Ascending aorta (tissue), 2 donors: Measurements from ENCODE around the gene ADGRV1. TPM values are rescaled to one million over a fixed set of nuclear protein-coding genes. Genes with fewer than 3 reads are reported as not detected.

Source experiments
- DNase-seq, 2 donors: peaks; one replicate each; pipeline ENCODE4 v3.0.0-alpha.2; 2019; ENCODE audit warnings: low spot score in 2 of 2
- H3K27ac ChIP-seq, 2 donors: fragments of 200-600 bp; sonication (generic); one replicate each; pipeline ENCODE4 v1.5.1; 2016 to 2017; ENCODE audit warnings: mild to moderate bottlenecking in 1 of 2
- H3K27me3 ChIP-seq: fragments of 200-600 bp; sonication (generic); one replicate; pipeline ENCODE4 v1.5.1; 2017
- H3K36me3 ChIP-seq, 2 donors: fragments of 200-600 bp; sonication (generic); one replicate each; pipeline ENCODE4 v1.5.1; 2016
- H3K4me1 ChIP-seq, 2 donors: fragments of 200-600 bp; sonication (generic); one replicate each; pipeline ENCODE4 v1.5.1; 2016 to 2017; ENCODE audit warnings: mild to moderate bottlenecking in 1 of 2
- H3K4me3 ChIP-seq, 2 donors: fragments of 200-600 bp; sonication (generic); one replicate each; pipeline ENCODE4 v1.5.1; 2016 to 2017; ENCODE audit warnings: mild to moderate bottlenecking in 1 of 2
- H3K9me3 ChIP-seq, 2 donors: fragments of 200-600 bp; sonication (generic); one replicate each; pipeline ENCODE4 v1.5.1; 2016
- intact Hi-C: fragments of 100-400 bp; cut with DNase I; formaldehyde crosslinking; loops from one replicate; pipeline ENCODE4 v1.15.1; 2023
- total RNA-seq: library from RNA; depleted of rRNA; stranded (reverse); fragments of >200 nt; gene quantifications from one replicate; pipeline ENCODE4 v1.1.0, GENCODE V29; 2016
- TF ChIP-seq, protein P1 (sequence below), 3 experiments: fragments of 200-600 bp in 2 of 3; fragments of 450-650 bp in 1 of 3; sonication (generic) in 2 of 3; IDR thresholded peaks; one replicate each; pipeline ENCODE4 v1.5.1; 2016 to 2019; ENCODE audit warnings: antibody characterized with exemption in 3 of 3, mild to moderate bottlenecking in 1 of 3, moderate library complexity in 1 of 3

Gene ADGRV1
- total RNA-seq, 1 donor from 2014 or later, result 6.9 TPM

DNA sequence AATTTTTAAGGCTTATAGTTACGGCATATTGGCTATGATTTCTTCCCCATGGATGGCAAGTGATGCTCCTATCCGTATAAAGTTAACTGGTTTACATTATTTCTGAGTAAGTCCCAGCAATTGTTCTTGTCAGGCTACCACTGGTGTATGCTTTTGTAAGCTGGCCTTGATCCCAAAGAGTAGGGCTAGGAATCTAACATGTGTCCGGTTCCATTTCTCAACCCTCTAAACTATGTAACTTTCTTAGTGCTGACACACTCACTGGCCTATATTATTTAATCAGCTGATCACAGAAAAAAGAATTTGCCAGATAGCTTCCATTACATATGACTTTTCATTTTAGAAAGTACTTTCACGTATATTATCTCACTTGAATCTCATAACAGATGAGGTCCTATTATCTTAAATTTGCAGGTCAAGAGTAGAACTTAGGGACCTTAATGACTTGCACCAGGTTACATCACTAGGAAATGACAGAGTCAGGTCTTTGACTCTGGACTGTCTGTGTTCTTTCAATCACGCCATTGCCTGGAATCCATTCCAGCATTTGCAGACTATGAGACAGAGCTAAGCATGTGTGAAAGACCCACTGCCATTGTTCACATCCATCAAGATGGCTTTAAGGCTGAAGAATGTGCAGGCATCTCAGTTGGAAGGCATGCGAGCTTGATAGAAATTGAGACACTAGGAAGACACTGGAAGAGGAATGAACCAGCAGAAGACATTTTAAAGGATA, 461.6 kb downstream of the ADGRV1 start:
- no peaks in the 10 kb centered on the region for H3K9me3 ChIP-seq
- H3K27me3 ChIP-seq, result no peaks in the 10 kb centered on the region
- no peaks in the 10 kb centered on the region for H3K36me3 ChIP-seq
- H3K4me3 ChIP-seq, result no peak overlapping the region
- no peak for DNase-seq
- TF ChIP-seq, protein P1, sequence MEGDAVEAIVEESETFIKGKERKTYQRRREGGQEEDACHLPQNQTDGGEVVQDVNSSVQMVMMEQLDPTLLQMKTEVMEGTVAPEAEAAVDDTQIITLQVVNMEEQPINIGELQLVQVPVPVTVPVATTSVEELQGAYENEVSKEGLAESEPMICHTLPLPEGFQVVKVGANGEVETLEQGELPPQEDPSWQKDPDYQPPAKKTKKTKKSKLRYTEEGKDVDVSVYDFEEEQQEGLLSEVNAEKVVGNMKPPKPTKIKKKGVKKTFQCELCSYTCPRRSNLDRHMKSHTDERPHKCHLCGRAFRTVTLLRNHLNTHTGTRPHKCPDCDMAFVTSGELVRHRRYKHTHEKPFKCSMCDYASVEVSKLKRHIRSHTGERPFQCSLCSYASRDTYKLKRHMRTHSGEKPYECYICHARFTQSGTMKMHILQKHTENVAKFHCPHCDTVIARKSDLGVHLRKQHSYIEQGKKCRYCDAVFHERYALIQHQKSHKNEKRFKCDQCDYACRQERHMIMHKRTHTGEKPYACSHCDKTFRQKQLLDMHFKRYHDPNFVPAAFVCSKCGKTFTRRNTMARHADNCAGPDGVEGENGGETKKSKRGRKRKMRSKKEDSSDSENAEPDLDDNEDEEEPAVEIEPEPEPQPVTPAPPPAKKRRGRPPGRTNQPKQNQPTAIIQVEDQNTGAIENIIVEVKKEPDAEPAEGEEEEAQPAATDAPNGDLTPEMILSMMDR (IDR thresholded peaks at IDR 0.05), result no peak
- H3K4me1 ChIP-seq, result no peaks in the 10 kb centered on the region
- no peak overlapping the region for H3K27ac ChIP-seq
- intact Hi-C loops, result no loop called here

DNA sequence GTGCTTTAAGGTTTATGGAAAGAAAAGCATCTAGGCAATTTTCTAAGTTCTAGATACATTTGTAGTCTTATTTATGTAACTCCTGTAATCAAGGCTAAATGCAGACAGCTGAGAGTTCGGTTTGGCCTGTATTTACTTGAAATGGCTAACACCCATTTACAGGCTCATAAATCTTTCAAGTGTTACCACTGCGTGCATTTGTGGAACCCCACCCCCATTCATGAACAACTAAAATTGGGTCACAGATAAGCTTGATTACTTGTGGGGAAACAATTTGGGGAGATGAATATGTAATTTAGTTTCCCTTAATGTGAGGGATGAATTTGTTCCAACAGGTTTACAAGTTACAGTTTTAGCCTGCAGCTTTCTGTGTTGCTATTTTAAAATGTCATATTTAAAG, 463.9 kb downstream of the ADGRV1 start:
- Histone ChIP-seq H3K4me3 (no peak overlapping the region), H3K27me3 (no peaks in the 10 kb centered on the region), H3K9me3 (no peaks in the 10 kb centered on the region), H3K4me1 (no peaks in the 10 kb centered on the region), H3K27ac (no peak overlapping the region), H3K36me3 (no peaks in the 10 kb centered on the region)
- DNase-seq, result no peak
- TF ChIP-seq, protein P1 (IDR thresholded peaks at IDR 0.05), result no peak
- intact Hi-C loops, result no loop called here

DNA sequence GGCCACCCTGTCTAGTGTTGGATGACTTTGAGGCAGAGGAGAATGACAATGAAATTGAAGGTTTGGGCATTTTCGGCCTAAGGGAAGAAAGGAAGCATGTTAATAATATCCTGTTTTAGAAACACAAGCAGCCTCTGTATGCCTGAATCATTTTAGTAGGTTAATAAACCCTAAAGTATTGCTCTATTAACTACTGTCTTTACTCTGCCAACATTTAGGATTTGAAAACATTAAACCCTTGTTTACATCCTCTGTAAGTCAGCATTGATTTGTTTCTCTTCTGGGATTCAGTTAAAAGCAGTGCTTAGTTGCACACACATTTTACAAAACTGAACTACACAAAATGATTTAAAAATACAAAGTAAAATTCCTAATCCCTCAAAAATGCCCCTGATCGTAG, 465.6 kb downstream of the ADGRV1 start:
- DNase-seq, result no peak
- TF ChIP-seq, protein P1 (IDR thresholded peaks at IDR 0.05), result no peak
- Histone ChIP-seq H3K36me3 (no peaks in the 10 kb centered on the region), H3K4me1 (no peaks in the 10 kb centered on the region), H3K4me3 (no peak overlapping the region), H3K9me3 (no peaks in the 10 kb centered on the region), H3K27ac (no peak overlapping the region), H3K27me3 (no peaks in the 10 kb centered on the region)
- intact Hi-C loops, result no loop called here

DNA sequence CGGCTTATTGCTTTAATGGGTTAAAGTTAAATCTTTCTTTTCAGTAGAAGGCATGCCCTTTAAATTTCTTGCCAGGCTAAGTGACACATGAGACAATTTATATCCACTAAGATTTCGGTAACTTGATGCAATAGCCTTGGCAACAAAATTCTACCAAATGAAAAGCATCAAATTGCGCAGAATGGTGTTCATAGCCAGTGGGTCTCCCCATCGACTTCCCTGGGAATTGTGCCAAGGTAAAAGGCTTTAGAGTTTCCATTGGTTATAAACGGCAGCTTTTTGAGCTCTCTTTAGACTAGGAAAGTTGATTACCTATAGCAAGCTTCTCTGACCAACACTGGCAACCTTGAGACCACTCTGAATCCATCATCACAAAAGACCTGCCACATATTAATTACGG, 466.1 kb downstream of the ADGRV1 start:
- Histone ChIP-seq H3K27me3 (no peaks in the 10 kb centered on the region), H3K36me3 (no peaks in the 10 kb centered on the region), H3K27ac (no peak overlapping the region), H3K4me3 (no peak overlapping the region), H3K4me1 (no peaks in the 10 kb centered on the region), H3K9me3 (no peaks in the 10 kb centered on the region)
- TF ChIP-seq, protein P1 (IDR thresholded peaks at IDR 0.05), result no peak
- no peak for DNase-seq
- intact Hi-C loops, result no loop called here

DNA sequence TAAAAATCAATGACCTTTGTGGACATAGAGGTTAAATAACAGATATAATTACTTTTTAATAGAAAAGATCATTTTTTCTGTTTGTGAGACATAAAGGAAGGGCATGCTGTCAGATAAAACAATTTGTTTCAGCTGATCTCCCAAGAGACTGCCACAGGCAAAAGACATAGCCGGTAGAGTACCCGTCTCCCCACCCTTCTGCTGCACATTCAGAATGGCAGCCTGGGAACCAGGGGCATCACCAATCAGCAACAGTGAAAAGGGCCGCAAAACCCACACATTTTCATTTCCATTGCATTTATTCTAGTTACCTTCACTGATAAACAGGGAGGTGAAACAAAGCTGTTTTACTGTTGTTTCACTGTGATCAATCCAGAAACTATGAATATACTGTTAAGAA, 466.9 kb downstream of the ADGRV1 start:
- Histone ChIP-seq H3K4me3 (no peak overlapping the region), H3K9me3 (no peaks in the 10 kb centered on the region), H3K27me3 (no peaks in the 10 kb centered on the region), H3K36me3 (no peaks in the 10 kb centered on the region), H3K4me1 (no peaks in the 10 kb centered on the region), H3K27ac (no peak overlapping the region)
- intact Hi-C loops, result no loop called here
- DNase-seq, result no peak
- TF ChIP-seq, protein P1 (IDR thresholded peaks at IDR 0.05), result no peak

DNA sequence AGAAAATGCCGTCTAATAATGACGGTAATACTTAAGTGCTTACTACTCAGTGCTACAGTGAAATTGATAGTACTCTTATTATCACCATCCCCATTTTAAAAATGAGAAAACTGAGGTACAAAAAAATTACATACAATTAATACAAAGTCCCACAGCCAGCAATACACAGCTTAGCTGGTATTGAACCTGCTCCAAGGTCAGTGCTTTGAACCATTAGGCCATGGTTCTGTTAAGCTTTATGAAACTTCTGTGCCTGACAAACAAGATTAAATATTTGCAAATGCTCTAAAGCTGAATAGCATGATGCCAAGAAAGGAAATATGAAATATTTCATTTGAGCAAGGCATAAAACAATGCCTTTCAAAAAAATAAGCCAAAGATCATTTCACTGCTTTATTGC, 467.4 kb downstream of the ADGRV1 start:
- no peak for DNase-seq
- Histone ChIP-seq H3K36me3 (no peaks in the 10 kb centered on the region), H3K9me3 (no peaks in the 10 kb centered on the region), H3K27ac (no peak overlapping the region), H3K4me3 (no peak overlapping the region), H3K4me1 (no peaks in the 10 kb centered on the region), H3K27me3 (no peaks in the 10 kb centered on the region)
- intact Hi-C loops, result no loop called here
- TF ChIP-seq, protein P1 (IDR thresholded peaks at IDR 0.05), result no peak
